Right lobe of liver (tissue), 4 donors: ENCODE results near the gene CLSTN1.

Source experiments
- POLR2A ChIP-seq: fragments of 450-650 bp; IDR thresholded peaks from one replicate; pipeline ENCODE4 v1.6.1; 2017; ENCODE audit warnings: antibody characterized with exemption, mild to moderate bottlenecking
- TF ChIP-seq, protein P1 (sequence below), 4 donors: fragments of 200-600 bp in 3 of 4; fragments of 450-650 bp in 1 of 4; IDR thresholded peaks; one replicate each; pipeline versions ENCODE4 v1.5.1 to v1.8.0; 2016 to 2022; ENCODE audit warnings: antibody characterized with exemption in 4 of 4, mild to moderate bottlenecking in 2 of 4
- donor health status: DM: no; HTN: no; CAD: no.
- donor health status: DM: no; HTN: no; CAD: no.
- donor health status: DM: no; HTN: yes; CAD: no.

DNA sequence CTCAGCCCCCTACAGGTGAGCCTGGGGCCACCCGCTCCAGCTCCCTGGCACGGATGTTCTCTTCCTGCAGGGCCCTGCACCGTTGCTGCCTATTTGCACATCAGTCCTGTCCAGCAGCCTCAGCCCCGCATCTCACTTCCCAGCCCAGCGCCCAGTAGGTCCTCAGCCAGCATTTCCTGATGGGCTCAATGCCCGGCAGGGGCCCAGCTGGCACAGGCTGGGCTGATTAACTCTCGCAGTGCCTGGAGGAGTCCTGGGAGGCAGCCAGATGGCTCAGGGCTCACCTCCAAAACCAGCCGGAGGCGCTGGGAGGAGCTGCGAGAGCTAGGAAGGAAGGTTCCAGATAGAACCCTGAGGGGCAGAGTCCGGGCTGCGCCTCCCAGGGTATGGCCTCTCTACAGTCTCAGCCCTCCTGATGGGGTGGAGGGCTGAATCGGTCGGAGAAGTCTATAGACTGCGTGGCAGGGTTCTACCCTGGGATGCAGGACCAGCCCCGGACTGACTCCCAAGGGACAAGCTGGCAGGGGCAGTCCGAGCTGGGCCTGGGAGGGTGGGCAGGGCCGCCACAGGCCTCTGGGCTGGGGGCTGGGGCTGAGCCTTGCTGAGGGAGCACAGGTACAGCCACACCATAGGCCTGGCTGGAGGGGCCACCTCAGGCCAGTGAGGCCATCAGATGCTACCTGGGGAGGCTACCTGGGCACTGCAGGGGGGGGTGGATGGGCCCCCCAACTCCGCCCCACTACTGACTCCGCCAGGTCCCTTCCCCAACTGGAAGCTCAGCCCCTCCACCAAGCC is 19.2 kb upstream of the CLSTN1 start:
- TF ChIP-seq, protein P1, sequence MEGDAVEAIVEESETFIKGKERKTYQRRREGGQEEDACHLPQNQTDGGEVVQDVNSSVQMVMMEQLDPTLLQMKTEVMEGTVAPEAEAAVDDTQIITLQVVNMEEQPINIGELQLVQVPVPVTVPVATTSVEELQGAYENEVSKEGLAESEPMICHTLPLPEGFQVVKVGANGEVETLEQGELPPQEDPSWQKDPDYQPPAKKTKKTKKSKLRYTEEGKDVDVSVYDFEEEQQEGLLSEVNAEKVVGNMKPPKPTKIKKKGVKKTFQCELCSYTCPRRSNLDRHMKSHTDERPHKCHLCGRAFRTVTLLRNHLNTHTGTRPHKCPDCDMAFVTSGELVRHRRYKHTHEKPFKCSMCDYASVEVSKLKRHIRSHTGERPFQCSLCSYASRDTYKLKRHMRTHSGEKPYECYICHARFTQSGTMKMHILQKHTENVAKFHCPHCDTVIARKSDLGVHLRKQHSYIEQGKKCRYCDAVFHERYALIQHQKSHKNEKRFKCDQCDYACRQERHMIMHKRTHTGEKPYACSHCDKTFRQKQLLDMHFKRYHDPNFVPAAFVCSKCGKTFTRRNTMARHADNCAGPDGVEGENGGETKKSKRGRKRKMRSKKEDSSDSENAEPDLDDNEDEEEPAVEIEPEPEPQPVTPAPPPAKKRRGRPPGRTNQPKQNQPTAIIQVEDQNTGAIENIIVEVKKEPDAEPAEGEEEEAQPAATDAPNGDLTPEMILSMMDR (IDR thresholded peaks at IDR 0.05), result no peak
- TF ChIP-seq POLR2A, result no peak
